ENCODE data around the gene SNX3.

The SNX3 gene

GRCh38 chr6:108195209-108195608 lies 65.6 kb downstream of the SNX3 start:
- TF ChIP-seq, protein P1, sequence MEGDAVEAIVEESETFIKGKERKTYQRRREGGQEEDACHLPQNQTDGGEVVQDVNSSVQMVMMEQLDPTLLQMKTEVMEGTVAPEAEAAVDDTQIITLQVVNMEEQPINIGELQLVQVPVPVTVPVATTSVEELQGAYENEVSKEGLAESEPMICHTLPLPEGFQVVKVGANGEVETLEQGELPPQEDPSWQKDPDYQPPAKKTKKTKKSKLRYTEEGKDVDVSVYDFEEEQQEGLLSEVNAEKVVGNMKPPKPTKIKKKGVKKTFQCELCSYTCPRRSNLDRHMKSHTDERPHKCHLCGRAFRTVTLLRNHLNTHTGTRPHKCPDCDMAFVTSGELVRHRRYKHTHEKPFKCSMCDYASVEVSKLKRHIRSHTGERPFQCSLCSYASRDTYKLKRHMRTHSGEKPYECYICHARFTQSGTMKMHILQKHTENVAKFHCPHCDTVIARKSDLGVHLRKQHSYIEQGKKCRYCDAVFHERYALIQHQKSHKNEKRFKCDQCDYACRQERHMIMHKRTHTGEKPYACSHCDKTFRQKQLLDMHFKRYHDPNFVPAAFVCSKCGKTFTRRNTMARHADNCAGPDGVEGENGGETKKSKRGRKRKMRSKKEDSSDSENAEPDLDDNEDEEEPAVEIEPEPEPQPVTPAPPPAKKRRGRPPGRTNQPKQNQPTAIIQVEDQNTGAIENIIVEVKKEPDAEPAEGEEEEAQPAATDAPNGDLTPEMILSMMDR (IDR thresholded peaks at IDR 0.05): no peak

- TF ChIP-seq, protein P1 (IDR thresholded peaks at IDR 0.05): no peak
Observed at GRCh38 chr6:108194503-108194902, 66.3 kb downstream of the SNX3 start.

- TF ChIP-seq, protein P1 (IDR thresholded peaks at IDR 0.05): no peak
Observed at GRCh38 chr6:108193835-108194234, 67.0 kb downstream of the SNX3 start.

GRCh38 chr6:108193131-108193530 lies 67.7 kb downstream of the SNX3 start:
- TF ChIP-seq, protein P1 (IDR thresholded peaks at IDR 0.05): no peak

DNA sequence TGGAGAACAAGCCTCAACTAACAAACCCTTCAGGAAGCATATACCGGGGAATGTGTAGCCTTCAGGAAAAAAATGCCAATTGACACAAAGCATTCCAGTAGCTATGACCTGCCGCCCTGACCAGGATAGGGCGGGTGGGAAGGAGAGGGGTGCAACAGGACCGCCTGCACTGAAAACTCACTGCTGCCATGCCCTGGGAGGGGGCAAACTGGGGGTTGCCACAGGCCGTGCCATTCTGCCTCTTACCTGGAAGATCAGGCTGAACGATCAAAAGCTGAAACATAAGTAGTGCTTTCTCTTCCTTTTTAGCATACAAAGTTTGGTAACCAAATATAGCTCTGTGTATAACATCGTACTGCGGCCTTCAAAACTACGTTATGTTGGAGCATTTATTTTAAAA lies 73.3 kb downstream of the SNX3 start:
- TF ChIP-seq, protein P1 (IDR thresholded peaks at IDR 0.05): no peak

DNA sequence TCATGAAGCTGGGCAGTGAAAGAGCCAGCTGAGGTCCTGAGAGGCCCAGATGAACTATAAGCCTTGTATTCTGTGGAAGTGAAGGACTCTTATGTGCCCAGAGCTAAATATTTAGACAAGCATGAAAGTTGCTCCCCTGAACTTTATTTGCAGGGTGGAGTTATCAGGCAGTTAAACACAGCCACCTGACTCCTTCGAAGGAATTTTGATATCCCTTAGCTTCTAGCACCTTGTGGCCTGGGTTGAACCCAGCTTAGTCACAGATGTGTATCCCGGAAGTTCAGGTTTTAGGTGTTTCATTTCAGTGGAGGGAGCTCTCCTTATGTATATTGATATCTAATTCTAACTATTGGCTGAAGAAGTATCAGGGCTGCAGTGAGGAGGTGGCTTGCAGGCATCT lies 74.6 kb downstream of the SNX3 start:
- TF ChIP-seq, protein P1 (IDR thresholded peaks at IDR 0.05): no peak

DNA sequence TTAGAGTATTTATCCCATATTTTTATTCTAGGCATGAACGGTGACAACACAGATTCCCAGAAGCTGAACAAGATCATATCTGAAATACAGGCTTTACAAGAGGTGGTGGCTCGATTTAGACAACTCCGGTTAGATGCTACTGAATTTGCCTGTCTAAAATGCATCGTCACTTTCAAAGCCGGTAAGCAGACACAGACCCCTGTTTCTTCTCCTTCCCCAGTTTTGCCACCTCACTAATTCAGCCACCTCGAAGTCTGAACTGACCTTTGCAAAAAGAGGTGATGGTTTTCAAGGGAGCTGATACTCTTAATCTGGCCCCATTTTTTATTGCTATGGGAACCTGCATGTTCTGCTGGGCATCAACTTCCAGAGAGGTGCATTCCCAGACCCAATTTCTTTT lies 80.1 kb downstream of the SNX3 start:
- TF ChIP-seq, protein P1 (IDR thresholded peaks at IDR 0.05): no peak

DNA sequence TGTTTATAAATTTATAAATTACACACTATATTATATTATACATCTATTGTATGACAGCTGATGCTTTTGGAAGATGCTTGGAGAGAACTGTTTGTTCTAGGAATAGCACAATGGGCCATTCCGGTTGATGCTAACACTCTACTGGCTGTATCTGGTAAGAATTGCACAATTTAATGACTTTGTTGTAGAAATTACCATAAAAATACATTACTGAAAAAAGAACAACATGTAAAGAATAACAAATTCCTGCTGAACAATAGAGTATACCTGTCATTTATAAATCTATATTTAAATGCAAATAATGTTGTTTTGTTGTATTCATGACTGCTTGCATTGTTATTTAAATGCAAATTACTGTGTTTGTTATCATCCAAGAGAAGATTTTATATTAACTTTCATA lies 80.6 kb downstream of the SNX3 start:
- TF ChIP-seq, protein P1 (IDR thresholded peaks at IDR 0.05): no peak

Data from LNCAP (cell line).